Urinary bladder (tissue), 4 donors: Measurements from ENCODE around the gene SEZ6L. TPM values are rescaled to one million over a fixed set of nuclear protein-coding genes. Genes with fewer than 3 reads are reported as not detected.

Experiments
- DNase-seq: peaks from one replicate; pipeline ENCODE4 v3.0.0-alpha.2; 2015; ENCODE audit errors: extremely low spot score
- H3K27ac ChIP-seq: one replicate; pipeline ENCODE4 v1.5.1; 2013; ENCODE audit warnings: low read depth, mild to moderate bottlenecking, moderate library complexity
- H3K36me3 ChIP-seq: one replicate; pipeline ENCODE4 v1.6.1; 2013; ENCODE audit warnings: mild to moderate bottlenecking, moderate library complexity; ENCODE audit not compliant: insufficient read depth
- H3K4me1 ChIP-seq: one replicate; pipeline ENCODE4 v1.6.1; 2013; ENCODE audit warnings: mild to moderate bottlenecking, moderate library complexity; ENCODE audit not compliant: insufficient read depth
- H3K4me3 ChIP-seq: one replicate; pipeline ENCODE4 v1.5.1; 2013; ENCODE audit warnings: low read depth, low read length
- WGBS: extraction: QIAGEN DNeasy Blood & Tissue Kit; methylation state at CpG from one replicate; pipeline ENCODE4 v1.1.7; 2013; 5-methylcytosine and 5-hydroxymethylcytosine counted together
- polyA plus RNA-seq: library from polyadenylated mRNA; stranded (reverse); fragments of 200-250 nt; gene quantifications from one replicate; pipeline ENCODE4 v1.2.3, GENCODE V29; 2013
- total RNA-seq: library from RNA; depleted of rRNA; stranded (reverse); fragments of >200 nt; gene quantifications from one replicate; pipeline ENCODE4 v1.2.3, GENCODE V29; 2014
- donor health status: healthy with polysubstance abuse.
- donor health status: healthy.

SEZ6L gene
- 2.0 TPM for total RNA-seq
- polyA plus RNA-seq = 0.48 TPM

DNA sequence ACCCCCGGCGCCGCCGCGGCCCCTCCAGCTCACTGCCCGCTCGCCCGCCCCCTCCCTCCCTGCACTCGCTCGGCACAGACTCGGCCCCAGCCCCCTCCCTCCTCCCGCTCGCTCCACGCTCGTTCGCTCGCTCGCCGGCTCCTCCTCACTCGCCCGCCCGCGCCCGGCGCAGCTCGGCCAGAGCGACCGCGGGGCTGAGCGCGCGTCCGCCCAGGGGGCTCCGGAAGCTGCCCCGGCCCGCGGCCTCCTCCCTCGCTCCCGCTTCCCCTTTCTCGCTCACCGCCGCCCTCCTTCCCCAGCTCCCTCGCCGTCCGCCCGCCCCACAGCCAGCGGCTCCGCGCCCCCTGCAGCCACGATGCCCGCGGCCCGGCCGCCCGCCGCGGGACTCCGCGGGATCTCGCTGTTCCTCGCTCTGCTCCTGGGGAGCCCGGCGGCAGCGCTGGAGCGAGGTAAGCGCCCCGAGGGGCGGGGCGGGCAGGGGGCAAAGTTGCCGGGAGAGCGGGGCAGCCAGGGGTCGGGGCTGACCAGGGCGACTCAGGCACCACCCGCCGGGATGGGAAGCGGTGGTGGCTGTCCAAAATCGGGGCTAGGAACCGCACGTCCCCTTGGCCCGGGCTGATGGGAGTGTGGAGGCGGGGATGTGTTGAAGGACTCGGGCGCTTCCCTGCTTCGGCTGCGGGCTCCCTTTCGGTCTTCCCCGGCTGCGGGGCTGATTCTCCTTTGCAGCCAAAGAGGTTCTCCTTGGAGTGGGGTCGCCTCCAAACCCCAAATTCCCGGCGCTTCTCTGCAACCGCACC is at the start of gene SEZ6L:
Gene SEZ6L (plus strand): TSS at position 148 of the 797 bp plus-strand sequence. CDS start 208 bp downstream, at position 356.
- Histone ChIP-seq H3K4me1 (no peaks in the 10 kb centered on the region), H3K27ac (no peak within 1 kb of the TSS), H3K4me3 (peak within 1 kb of the TSS; percentile 33), H3K36me3 (no peaks in the 10 kb centered on the region)
- under 1% methylated on average over 92 of the region's 92 CpGs for WGBS
- no peak for DNase-seq

DNA sequence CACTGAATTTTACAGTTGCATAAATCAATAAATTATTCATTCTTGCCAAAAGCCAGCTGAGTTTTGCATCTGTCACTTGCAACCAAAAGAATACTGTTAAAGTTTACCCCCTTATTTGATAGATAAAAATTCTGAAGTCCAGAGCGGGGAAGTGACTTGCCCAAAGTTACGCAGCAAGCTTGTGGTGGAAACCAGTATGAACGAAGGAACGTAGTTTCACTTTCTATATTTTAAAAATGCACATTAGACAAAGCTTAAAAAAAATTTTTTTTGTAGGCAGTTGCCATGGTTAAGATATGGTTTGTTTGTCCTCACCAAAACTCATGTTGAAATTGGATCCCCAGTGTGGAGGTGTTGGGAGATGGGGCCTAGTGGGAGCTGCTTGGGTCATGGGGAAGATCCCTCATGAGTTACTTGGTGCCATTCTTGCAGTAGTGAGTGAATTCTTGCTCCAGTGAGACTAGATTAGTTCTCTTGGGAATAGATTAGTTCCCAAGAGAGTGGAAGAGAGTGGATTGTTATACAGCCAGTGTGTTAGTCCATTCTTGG is 46.3 kb upstream of the SEZ6L start:
- no peaks in the 10 kb centered on the region for H3K4me1 ChIP-seq
- 90% methylated on average over 4 of the region's 4 CpGs for WGBS
- H3K27ac ChIP-seq = no peak overlapping the region
- no peak for DNase-seq
- no peaks in the 10 kb centered on the region for H3K36me3 ChIP-seq
- H3K4me3 ChIP-seq = no peak overlapping the region

DNA sequence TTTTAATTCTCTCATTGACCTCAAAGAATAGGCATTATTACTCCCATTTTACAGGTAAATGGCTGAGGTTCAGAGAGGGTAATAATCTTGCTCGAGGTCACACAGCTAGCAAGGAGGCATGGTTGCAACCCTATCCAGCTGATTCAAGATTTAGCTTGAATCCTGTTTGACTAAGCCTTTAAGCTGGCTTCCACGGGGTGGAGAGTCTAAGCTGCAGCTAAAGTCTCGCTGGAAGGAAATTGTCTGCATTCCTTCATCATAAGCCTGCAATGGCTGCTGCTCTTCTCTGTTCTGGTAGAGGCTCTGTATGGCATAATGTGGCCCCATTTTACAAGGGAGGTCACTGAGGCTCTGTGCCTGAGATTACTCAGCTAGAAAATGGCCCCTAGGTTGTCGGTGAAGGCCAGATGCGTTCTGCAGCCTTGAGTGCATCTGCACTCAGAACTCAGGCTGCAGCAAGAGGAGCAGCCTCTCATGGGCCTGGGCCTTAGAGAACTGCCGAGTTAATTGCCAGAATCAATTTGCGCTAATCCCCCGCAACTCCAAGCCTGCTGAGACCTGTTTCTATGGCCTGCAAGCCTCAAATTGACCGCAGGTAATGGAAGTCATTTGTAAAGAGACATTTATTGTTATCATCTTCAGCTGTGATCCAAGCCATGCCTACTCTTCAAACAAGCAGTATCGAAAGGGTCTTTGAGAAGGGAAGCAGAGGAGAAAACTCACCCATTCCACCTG is 44.1 kb upstream of the SEZ6L start:
- Histone ChIP-seq H3K4me1 (no peaks in the 10 kb centered on the region), H3K4me3 (no peak overlapping the region), H3K36me3 (no peaks in the 10 kb centered on the region), H3K27ac (no peak overlapping the region)
- 35% methylated on average over 10 of the region's 10 CpGs for WGBS
- no peak for DNase-seq

- Histone ChIP-seq H3K36me3 (no peaks in the 10 kb centered on the region), H3K4me3 (no peak overlapping the region), H3K4me1 (no peaks in the 10 kb centered on the region), H3K27ac (no peak overlapping the region)
- DNase-seq = no peak
- WGBS = 70% methylated on average over 5 of the region's 5 CpGs
Observed at GRCh38 chr22:26127126-26127525, 42.1 kb upstream of the SEZ6L start.

DNA sequence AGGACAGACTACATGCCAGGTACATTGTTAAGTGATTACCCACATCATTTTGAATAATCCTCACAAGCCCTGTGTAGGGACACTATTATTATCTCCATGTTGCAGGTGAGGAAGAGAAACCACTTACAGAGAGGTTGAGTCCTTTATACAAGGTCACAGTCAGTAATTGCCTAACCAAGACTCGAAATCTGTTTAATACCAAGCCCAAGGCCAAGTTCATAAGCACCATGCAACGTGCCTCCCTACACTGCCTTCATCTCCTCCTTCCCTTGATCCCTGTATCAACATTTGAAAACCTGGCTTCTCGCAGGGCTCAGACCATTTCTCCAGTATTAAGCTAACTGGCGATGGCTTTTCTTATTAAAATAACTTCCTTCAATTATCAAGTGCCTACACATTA is 41.7 kb upstream of the SEZ6L start:
- H3K27ac ChIP-seq = no peak overlapping the region
- no peaks in the 10 kb centered on the region for H3K4me1 ChIP-seq
- no peaks in the 10 kb centered on the region for H3K36me3 ChIP-seq
- no peak overlapping the region for H3K4me3 ChIP-seq
- DNase-seq = no peak
- 56% methylated on average over 4 of the region's 4 CpGs for WGBS

DNA sequence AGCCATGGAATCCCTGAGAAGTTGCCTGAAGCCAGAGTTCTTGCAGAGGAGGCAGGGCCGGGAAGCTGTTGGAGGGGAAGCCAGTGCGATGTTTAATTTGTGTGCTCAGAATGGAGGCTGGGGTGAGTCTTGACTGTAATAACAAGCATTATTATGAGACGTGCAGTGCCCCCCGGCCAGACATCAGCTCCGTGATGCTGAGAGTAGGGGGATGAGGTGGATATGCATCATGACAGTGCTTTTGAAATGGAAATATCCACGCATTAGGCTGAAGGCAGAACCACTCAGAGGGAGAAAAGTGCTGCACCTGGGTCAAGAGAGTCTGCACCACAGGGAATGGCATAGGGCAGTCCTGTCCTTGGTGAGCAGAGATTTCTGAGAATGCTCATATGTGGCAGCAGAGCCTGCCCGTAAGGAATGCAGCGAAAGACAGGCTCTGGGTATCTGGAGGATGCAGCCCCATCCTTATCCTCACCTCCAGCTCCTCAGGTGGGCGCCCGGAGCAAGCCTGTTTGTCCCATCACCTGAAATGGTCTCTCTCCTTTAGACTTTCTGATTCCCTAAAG is 37.6 kb upstream of the SEZ6L start:
- no peak overlapping the region for H3K27ac ChIP-seq
- WGBS = 49% methylated on average over 10 of the region's 10 CpGs
- no peak for DNase-seq

DNA sequence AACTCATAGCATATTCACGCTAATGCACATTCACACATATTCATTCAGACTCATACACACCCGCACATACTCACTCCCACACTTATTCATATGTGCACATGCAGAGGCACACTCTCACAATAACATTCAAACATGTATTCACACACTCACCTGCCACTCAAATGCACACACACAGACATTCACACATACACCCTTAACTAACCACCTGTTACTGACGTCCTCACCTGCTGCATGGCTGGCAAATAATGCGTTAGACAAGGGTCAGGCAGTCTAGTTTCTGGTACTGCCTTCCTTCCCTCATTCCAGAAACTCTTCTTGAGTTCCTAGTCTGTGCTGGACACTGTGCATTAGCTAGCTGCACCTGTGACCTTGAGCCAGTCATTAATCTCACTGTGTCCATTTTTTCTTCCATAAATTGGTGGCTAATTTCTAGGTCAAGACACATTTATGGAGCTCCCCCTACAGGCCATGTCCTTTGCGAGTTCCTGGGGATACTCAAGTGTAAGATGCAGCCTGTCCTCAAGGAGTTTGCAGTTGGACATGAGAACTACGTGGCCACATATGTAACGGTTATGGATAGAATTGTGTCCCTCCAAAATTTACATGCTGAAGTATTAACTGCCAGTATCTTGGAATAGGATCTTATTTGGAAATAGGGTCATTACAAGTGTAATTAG is 34.5 kb upstream of the SEZ6L start:
- no peak for DNase-seq
- 78% methylated on average over 7 of the region's 7 CpGs for WGBS
- Histone ChIP-seq H3K4me1 (no peaks in the 10 kb centered on the region), H3K4me3 (no peak overlapping the region), H3K27ac (no peak overlapping the region), H3K36me3 (no peaks in the 10 kb centered on the region)

More for the DNA sequence above, 37.6 kb upstream of the SEZ6L start:
- no peaks in the 10 kb centered on the region for H3K36me3 ChIP-seq
- H3K4me1 ChIP-seq = no peaks in the 10 kb centered on the region
- no peak overlapping the region for H3K4me3 ChIP-seq

DNA sequence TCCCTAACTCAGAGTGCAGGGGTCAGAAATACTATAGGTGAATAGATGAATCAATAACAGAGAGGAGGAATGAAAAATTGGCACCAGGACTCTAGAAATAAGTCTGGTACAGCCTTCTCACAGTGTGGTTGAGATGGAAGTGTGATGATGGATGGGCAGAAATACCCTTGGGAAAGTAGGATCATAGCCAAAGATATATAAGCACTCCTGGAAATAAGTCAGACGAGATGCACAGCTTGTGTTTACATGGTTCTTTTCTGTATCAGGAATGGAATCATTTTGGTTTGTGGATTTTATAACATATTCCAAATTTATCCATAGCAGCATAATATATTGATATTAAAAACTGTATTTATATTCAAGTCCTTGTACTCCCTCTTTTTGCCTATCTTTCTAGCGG is 33.5 kb upstream of the SEZ6L start:
- Histone ChIP-seq H3K4me3 (no peak overlapping the region), H3K27ac (no peak overlapping the region), H3K36me3 (no peaks in the 10 kb centered on the region), H3K4me1 (no peaks in the 10 kb centered on the region)
- DNase-seq = no peak
- WGBS = 72% methylated on average over 2 of the region's 2 CpGs

DNA sequence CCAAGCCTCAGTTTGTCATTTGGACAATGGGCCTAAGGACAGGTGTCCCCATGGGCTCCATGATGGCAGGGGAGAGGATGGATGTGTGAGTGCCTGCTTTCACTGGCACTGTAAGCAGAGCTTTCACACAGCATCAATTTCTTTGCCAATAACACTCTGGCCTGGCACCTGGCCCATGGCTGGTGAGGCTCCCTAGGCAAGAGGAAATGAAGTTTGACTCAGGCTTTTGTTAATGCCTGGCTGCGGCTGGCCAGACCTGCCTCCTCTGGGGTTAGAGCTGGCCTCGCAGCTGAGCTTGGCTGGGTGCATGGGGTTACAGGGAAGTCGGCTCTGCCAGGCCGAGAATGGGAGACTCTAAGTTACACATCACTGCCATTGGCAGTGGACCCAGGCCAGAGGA is 30.0 kb upstream of the SEZ6L start:
- no peak for DNase-seq

DNA sequence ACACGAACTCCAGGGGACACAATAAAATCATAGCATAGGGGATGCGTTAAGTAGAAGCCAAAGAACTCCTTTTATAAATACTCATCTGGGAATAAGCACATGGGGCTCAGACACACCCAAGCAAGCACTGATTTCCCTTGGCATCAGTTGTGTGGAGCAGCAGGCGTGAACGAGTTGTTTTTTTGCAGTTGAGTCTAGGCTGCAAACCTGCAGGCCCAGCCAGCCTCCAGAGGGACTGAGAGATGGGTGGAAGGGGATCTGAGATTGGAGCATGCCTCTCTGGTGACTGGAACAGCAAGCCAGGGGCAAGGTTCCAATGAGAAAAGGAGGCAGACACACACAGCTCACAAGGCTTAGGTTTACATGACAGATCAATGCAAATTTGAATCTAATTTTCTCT is 27.4 kb upstream of the SEZ6L start:
- Histone ChIP-seq H3K27ac (no peak overlapping the region), H3K36me3 (no peaks in the 10 kb centered on the region), H3K4me1 (no peaks in the 10 kb centered on the region), H3K4me3 (no peak overlapping the region)
- DNase-seq = no peak
- WGBS = 66% methylated on average over 4 of the region's 4 CpGs

More for the DNA sequence above, 30.0 kb upstream of the SEZ6L start:
- no peaks in the 10 kb centered on the region for H3K4me1 ChIP-seq
- no peak overlapping the region for H3K4me3 ChIP-seq
- 70% methylated on average over 4 of the region's 4 CpGs for WGBS
- H3K27ac ChIP-seq = no peak overlapping the region
- H3K36me3 ChIP-seq = no peaks in the 10 kb centered on the region

DNA sequence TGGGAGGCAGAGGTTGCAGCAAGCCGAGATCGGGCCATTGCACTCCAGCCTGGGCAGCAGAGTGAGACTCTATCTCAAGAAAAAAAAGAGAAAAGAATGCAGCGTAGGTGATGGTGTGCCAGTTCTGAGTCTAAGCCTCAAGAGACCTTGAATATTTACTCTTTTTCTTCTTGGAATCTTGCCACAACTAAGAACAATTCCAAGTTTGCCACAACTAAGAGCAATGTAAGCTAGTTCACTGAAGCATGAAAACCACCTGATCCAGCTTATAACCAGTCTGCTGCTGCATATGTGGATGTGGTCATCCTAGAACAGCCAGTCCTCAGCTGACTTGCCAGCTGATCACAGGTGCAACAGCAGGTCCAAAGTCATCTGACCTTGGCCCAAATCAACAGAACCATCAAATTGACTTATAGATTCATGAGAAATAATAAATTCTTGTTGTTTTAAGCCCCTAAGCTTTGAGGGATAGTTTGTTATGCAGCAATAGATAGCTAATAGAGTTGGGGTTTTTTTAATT is 25.4 kb upstream of the SEZ6L start:
- 89% methylated on average over 3 of the region's 3 CpGs for WGBS
- no peak for DNase-seq
- Histone ChIP-seq H3K4me3 (no peak overlapping the region), H3K27ac (no peak overlapping the region), H3K36me3 (no peaks in the 10 kb centered on the region), H3K4me1 (no peaks in the 10 kb centered on the region)

- no peak for DNase-seq
- H3K4me1 ChIP-seq = no peaks in the 10 kb centered on the region
- H3K4me3 ChIP-seq = no peak overlapping the region
- no peaks in the 10 kb centered on the region for H3K36me3 ChIP-seq
- no peak overlapping the region for H3K27ac ChIP-seq
Observed at GRCh38 chr22:26159886-26160285, 9.4 kb upstream of the SEZ6L start.

DNA sequence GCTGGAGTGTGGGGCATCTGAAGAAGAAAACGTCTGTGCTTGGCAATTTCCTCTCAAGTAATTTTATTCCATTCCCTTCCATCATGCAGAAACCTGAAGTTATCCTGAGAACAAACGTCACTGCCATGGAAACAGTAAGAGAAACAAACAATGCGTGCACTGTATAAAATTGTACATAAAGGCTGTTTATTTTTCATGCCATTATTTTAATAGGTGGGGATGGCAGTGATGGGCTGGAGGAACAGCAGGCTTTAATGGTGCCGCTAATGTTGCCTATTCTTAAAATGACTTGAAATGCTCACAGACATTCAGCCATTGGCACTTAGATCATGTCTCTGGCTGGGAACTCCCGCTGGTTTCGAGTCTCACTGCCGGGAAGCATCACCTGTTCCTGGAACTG is 7.5 kb upstream of the SEZ6L start:
- Histone ChIP-seq H3K4me3 (no peak overlapping the region), H3K4me1 (no peaks in the 10 kb centered on the region), H3K27ac (no peak overlapping the region), H3K36me3 (no peaks in the 10 kb centered on the region)
- 54% methylated on average over 7 of the region's 7 CpGs for WGBS
- DNase-seq = no peak
